Smooth muscle cell (in vitro differentiated cells): ENCODE results near the gene VDAC1. TPM values are rescaled to one million over a fixed set of nuclear protein-coding genes. Genes with fewer than 3 reads are reported as not detected.

Source experiments
- DNase-seq: peaks from one replicate; lab custom pipeline; 2025; ENCODE audit not compliant: unreplicated experiment; lab: John Stamatoyannopoulos, UW
- H2AFZ ChIP-seq: fragments of 200-600 bp; sonication (generic); 2 replicates; pipeline ENCODE4 v1.6.0; 2016; ENCODE audit warnings: antibody characterized with exemption, low read depth, mild to moderate bottlenecking
- H3F3A ChIP-seq: fragments of 200-600 bp; sonication (generic); 2 replicates; pipeline ENCODE4 v1.6.0; 2017; ENCODE audit warnings: antibody characterized with exemption, low read depth
- H3K27ac ChIP-seq: fragments of 200-600 bp; sonication (generic); 2 replicates; pipeline ENCODE4 v1.5.1; 2016; ENCODE audit warnings: low read depth, mild to moderate bottlenecking
- H3K27me3 ChIP-seq: fragments of 200-600 bp; sonication (generic); 2 replicates; pipeline ENCODE4 v1.6.1; 2016; ENCODE audit warnings: low read depth, mild to moderate bottlenecking
- H3K36me3 ChIP-seq: fragments of 200-600 bp; sonication (generic); 2 replicates; pipeline ENCODE4 v1.5.1; 2016; ENCODE audit warnings: low read depth
- H3K4me1 ChIP-seq: fragments of 200-600 bp; sonication (generic); 2 replicates; pipeline ENCODE4 v1.5.1; 2016; ENCODE audit warnings: low read depth
- H3K4me2 ChIP-seq: fragments of 200-600 bp; sonication (generic); 2 replicates; pipeline ENCODE4 v1.6.0; 2016; ENCODE audit warnings: mild to moderate bottlenecking
- H3K4me3 ChIP-seq: fragments of 200-600 bp; sonication (generic); 2 replicates; pipeline ENCODE4 v1.5.1; 2016; ENCODE audit warnings: mild to moderate bottlenecking
- H3K79me2 ChIP-seq: fragments of 200-600 bp; sonication (generic); 2 replicates; pipeline ENCODE4 v1.6.0; 2016; ENCODE audit warnings: low read depth, mild to moderate bottlenecking
- H3K9ac ChIP-seq: fragments of 200-600 bp; sonication (generic); 2 replicates; pipeline ENCODE4 v1.6.0; 2016; ENCODE audit warnings: low read depth
- H3K9me3 ChIP-seq: fragments of 200-600 bp; sonication (generic); replicated peaks from 2 replicates; pipeline ENCODE4 v1.5.1; 2016; ENCODE audit warnings: low read depth
- H4K20me1 ChIP-seq: fragments of 200-600 bp; sonication (generic); 2 replicates; pipeline ENCODE4 v1.6.0; 2016; ENCODE audit warnings: low read depth
- WGBS: methylation state at CpG from one replicate; pipeline ENCODE4 v1.1.7; 2016; ENCODE audit warnings: low lambda C conversion rate; 5-methylcytosine and 5-hydroxymethylcytosine counted together
- polyA plus RNA-seq: library from polyadenylated mRNA; unstranded; fragments of >200 nt; fragmentation: Nextera tagmentation; extraction: Ambion mirVana; gene quantifications from 2 replicates; pipeline ENCODE4 v1.2.1, GENCODE V29; 2016
- total RNA-seq: library from RNA; depleted of rRNA; stranded (reverse); fragments of >200 nt; gene quantifications from 2 replicates; pipeline ENCODE4 v1.2.3, GENCODE V29; 2014
- TF ChIP-seq, protein P1 (sequence below): fragments of 200-600 bp; sonication (generic); IDR thresholded peaks from 2 replicates; pipeline ENCODE4 v1.5.1; 2017; ENCODE audit warnings: borderline replicate concordance, mild to moderate bottlenecking, antibody characterized with exemption; ENCODE audit not compliant: insufficient read depth, poor library complexity, severe bottlenecking

The VDAC1 gene
- total and polyA plus RNA-seq, 2 experiments from 2014 or later, result 221 to 252 TPM

DNA sequence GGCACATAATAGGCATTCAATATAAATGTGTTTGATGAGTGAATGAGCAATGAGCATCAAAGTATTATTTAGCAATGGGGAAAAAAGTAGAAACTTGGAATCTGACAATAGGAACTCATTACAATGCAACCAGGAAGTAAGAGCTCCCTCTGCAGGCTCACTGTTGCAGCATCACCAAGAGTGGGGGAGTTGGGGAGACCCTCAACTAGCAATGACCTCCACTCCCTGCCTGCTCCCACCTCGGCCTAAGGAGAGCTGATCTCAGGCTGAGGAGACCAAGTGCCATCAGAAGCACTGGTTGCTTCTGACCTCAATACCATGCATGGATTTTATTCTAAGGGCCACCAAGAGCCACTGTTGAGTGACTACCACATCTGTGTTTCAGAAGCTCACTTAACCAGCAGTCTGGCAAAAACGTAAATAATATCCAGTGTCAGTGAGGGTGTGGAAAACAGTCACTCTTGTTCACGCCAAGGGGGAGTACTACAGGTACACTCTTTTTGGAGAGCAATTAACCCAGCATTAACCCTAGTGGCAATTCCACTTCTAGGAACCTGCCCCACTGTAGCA lies 8.0 kb downstream of the VDAC1 start:
- no peaks in the 10 kb centered on the region for H3K27me3 ChIP-seq
- no peak overlapping the region for H3K9ac ChIP-seq
- peaks cover 18% of the 10 kb centered on the region for H3K4me1 ChIP-seq
- H3K79me2 ChIP-seq, result peaks cover 100% of the 10 kb centered on the region
- H3K4me2 ChIP-seq, result no peak overlapping the region
- H3K9me3 ChIP-seq, result no peaks in the 10 kb centered on the region
- DNase-seq, result no peak
- WGBS, result 81% methylated on average over 3 of the region's 3 CpGs
- no peak overlapping the region for H3K4me3 ChIP-seq
- no peaks in the 10 kb centered on the region for H3K36me3 ChIP-seq
- H4K20me1 ChIP-seq, result peaks cover 100% of the 10 kb centered on the region
- no peaks in the 10 kb centered on the region for H3F3A ChIP-seq
- TF ChIP-seq, protein P1, sequence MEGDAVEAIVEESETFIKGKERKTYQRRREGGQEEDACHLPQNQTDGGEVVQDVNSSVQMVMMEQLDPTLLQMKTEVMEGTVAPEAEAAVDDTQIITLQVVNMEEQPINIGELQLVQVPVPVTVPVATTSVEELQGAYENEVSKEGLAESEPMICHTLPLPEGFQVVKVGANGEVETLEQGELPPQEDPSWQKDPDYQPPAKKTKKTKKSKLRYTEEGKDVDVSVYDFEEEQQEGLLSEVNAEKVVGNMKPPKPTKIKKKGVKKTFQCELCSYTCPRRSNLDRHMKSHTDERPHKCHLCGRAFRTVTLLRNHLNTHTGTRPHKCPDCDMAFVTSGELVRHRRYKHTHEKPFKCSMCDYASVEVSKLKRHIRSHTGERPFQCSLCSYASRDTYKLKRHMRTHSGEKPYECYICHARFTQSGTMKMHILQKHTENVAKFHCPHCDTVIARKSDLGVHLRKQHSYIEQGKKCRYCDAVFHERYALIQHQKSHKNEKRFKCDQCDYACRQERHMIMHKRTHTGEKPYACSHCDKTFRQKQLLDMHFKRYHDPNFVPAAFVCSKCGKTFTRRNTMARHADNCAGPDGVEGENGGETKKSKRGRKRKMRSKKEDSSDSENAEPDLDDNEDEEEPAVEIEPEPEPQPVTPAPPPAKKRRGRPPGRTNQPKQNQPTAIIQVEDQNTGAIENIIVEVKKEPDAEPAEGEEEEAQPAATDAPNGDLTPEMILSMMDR, result peak; percentile 43
- H2AFZ ChIP-seq, result no peak overlapping the region
- no peak overlapping the region for H3K27ac ChIP-seq

DNA sequence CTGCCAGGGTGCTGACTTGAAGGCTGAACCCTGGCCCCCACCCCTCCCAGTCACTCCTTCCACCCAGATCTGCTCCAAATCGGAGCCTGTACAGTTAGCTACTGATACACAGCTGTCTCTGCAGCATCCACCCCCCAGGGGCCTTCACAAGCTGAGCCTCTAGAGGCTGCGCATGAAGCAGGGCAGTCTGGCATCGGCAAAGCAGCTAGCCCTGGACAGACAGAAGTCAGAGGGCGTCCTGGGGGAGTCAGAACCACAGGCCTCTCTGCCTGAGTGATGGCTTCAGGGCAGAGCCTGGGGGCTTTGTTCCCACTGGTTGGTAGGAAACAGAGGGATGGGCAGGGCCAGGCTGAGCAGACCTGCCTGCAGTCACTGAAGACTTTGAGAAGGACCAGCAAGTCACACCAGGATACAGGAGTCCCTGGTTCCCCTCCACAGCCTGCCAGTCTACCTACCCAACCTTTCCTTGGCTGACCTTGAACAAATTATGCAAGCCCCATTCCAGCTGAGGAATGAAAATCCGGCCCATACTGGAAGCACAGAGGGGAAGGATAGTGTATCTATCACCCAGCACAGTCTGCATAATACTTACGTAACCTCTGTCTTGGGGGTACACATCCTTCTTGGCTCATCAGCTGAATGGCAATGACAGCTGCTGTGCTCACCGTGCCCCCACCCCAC lies 8.8 kb downstream of the VDAC1 start:
- H3K79me2 ChIP-seq, result peaks cover 100% of the 10 kb centered on the region
- no peaks in the 10 kb centered on the region for H3K36me3 ChIP-seq
- H3K4me2 ChIP-seq, result no peak overlapping the region
- H3K27ac ChIP-seq, result no peak overlapping the region
- peaks cover 100% of the 10 kb centered on the region for H4K20me1 ChIP-seq
- TF ChIP-seq, protein P1, result no peak
- WGBS, result 72% methylated on average over 7 of the region's 7 CpGs
- H3K9me3 ChIP-seq, result no peaks in the 10 kb centered on the region
- no peak for DNase-seq
- H2AFZ ChIP-seq, result no peak overlapping the region
- no peaks in the 10 kb centered on the region for H3K27me3 ChIP-seq
- no peaks in the 10 kb centered on the region for H3F3A ChIP-seq
- no peak overlapping the region for H3K9ac ChIP-seq
- peaks cover 18% of the 10 kb centered on the region for H3K4me1 ChIP-seq
- no peak overlapping the region for H3K4me3 ChIP-seq

DNA sequence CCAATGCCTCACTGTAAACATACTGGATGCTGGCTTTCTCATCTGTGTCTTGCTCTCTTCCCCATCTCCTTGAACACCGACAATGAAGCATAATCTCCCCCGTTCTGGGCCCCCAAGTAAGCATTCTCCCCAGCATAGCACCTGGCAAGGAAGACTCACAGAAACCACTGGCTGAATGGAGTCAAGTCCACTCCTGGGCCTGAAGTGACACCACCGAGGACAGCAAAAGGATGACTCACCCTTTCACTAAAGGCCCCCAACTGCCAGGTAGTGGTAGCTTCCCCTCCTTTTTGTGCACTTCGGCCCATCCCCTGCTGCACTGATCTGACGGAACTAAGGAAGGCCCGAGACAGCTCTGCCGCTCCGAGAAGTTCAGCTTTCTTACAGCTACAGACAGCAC lies 9.4 kb downstream of the VDAC1 start:
- H3K27ac ChIP-seq, result no peak overlapping the region
- H2AFZ ChIP-seq, result no peak overlapping the region
- peaks cover 3% of the 10 kb centered on the region for H3K36me3 ChIP-seq
- no peaks in the 10 kb centered on the region for H3K27me3 ChIP-seq
- peaks cover 100% of the 10 kb centered on the region for H3K79me2 ChIP-seq
- no peak overlapping the region for H3K9ac ChIP-seq
- TF ChIP-seq, protein P1, result no peak
- peaks cover 100% of the 10 kb centered on the region for H4K20me1 ChIP-seq
- DNase-seq, result no peak
- H3F3A ChIP-seq, result no peaks in the 10 kb centered on the region
- no peak overlapping the region for H3K4me3 ChIP-seq
- no peak overlapping the region for H3K4me2 ChIP-seq
- no peaks in the 10 kb centered on the region for H3K9me3 ChIP-seq
- peaks cover 18% of the 10 kb centered on the region for H3K4me1 ChIP-seq
- 82% methylated on average over 8 of the region's 8 CpGs for WGBS

DNA sequence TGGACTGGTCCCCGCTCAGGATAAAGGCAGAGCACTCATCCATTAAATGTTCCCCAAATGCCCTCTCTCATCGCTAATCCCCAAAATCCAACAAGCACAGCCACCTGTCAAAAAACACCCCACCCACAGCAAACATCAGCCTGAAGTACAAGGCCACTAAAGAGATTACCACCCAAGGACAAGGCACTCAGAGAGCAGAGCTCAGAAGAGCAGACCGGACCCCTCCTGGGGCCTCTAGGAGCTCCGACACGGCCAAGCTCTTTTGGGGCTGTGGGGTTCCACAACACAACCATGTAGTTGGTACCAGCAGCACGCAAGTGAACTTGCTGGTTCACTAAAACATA lies 9.8 kb downstream of the VDAC1 start:
- Histone ChIP-seq H2AFZ (no peak overlapping the region), H3K9me3 (no peaks in the 10 kb centered on the region), H3K27ac (no peak overlapping the region), H3K4me2 (no peak overlapping the region), H3K9ac (no peak overlapping the region), H3K4me3 (no peak overlapping the region), H3K4me1 (peaks cover 18% of the 10 kb centered on the region), H3K27me3 (no peaks in the 10 kb centered on the region), H3F3A (no peaks in the 10 kb centered on the region), H3K79me2 (peaks cover 100% of the 10 kb centered on the region), H4K20me1 (peaks cover 100% of the 10 kb centered on the region), H3K36me3 (peaks cover 7% of the 10 kb centered on the region)
- WGBS, result 94% methylated on average over 6 of the region's 6 CpGs
- TF ChIP-seq, protein P1, result no peak
- no peak for DNase-seq
